ENCODE results near the gene CC2D1A.

- TF ChIP-seq CTCF (IDR thresholded peaks at IDR 0.05) = no peak
- no peak for TF ChIP-seq POLR2A (IDR thresholded peaks at IDR 0.05)
These were observed 8.8 kb downstream of the CC2D1A start for GRCh38 chr19:13914777-13915176.
